Coronary artery (tissue), 2 donors: ENCODE results near the gene NPPB.
"Not testable (repeated sequence)": the region's sequence is repeated elsewhere in the genome, so short reads cannot be mapped to it uniquely, and the experiment has no call there.

Experiments
- DNase-seq: peaks from one replicate; pipeline ENCODE4 v3.0.0-alpha.2; 2017; ENCODE audit warnings: low spot score
- H3K27ac ChIP-seq, 2 donors: fragments of 200-600 bp; sonication (generic); one replicate each; pipeline ENCODE4 v1.5.1; 2016 to 2019
- H3K4me3 ChIP-seq: fragments of 200-600 bp; sonication (generic); 2 replicates; pipeline ENCODE4 v1.5.1; 2016; ENCODE audit warnings: mild to moderate bottlenecking, moderate library complexity
- TF ChIP-seq, protein P1 (sequence below): fragments of 200-600 bp; sonication (generic); IDR thresholded peaks from one replicate; pipeline ENCODE4 v1.5.1; 2019; ENCODE audit warnings: antibody characterized with exemption

NPPB gene

DNA sequence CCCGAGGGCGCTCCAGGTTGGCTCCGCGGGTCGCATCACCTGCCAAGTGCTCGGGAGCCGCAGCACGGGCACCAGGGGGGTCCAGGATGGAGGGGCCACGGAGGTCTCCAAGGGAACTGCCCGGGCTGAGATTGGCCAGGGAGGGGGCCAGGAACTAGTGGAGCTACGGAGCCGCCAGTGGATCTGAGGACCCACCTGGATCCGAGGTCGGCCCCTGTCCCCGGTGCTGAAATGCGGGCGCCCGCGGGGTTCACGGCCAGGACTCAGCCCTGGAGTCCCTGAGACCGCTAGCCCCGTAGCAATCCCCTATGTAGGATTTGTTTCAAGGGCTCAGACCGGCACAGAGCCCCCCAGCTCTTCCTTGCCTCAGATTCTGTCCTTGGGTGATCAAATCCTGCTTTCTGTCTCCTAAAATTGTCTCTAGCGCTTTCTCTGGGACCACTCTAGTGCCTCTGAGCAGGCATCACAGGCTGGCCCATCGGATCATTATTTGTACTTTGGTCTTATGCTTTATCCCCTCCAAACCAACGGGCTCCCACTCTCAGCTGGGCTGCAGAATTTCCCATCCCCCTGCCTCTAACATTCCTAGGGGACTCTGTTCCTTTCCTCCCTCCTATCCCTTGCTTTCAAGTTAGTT is 40.2 kb upstream of the NPPB start:
- Histone ChIP-seq H3K27ac (no peak overlapping the region), H3K4me3 (no peak overlapping the region)
- TF ChIP-seq, protein P1, sequence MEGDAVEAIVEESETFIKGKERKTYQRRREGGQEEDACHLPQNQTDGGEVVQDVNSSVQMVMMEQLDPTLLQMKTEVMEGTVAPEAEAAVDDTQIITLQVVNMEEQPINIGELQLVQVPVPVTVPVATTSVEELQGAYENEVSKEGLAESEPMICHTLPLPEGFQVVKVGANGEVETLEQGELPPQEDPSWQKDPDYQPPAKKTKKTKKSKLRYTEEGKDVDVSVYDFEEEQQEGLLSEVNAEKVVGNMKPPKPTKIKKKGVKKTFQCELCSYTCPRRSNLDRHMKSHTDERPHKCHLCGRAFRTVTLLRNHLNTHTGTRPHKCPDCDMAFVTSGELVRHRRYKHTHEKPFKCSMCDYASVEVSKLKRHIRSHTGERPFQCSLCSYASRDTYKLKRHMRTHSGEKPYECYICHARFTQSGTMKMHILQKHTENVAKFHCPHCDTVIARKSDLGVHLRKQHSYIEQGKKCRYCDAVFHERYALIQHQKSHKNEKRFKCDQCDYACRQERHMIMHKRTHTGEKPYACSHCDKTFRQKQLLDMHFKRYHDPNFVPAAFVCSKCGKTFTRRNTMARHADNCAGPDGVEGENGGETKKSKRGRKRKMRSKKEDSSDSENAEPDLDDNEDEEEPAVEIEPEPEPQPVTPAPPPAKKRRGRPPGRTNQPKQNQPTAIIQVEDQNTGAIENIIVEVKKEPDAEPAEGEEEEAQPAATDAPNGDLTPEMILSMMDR: no peak
- DNase-seq: no peak

DNA sequence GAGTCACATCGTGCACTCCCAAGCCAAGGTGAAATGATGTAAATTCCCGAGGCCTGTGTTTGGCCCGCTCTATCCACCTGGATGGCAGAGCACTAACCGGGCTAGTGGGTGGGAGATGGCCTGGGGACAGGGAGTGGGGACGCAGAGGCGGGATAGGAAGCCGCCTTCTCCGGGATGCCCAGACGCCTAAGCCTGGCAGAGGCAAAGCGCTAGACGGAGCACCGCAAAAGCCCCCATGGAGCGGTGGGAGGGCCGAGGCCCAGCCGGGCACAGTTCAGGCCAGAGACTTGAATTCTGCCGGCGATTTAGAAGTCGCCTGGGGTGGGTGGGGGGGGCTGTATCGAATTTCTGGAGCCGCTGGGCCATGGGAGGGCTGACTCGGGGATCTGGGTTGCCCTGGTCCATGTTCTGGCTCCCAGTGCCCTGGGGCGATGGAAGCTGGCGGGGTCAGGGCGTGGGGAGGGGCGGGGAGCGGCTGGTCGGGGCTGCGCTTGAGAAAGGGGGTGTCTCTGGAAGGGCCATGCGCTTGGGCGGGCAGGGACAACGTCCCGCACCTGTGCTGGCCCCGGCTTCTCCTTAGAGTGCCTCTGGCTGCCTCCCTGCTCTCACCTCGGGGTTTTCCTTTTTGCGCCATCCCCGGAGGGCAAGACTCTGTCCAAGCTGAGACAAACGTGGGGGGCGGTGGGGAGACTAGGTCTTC is 39.5 kb upstream of the NPPB start:
- H3K4me3 ChIP-seq: no peak overlapping the region
- no peak for DNase-seq
- TF ChIP-seq, protein P1: no peak
- no peak overlapping the region for H3K27ac ChIP-seq

DNA sequence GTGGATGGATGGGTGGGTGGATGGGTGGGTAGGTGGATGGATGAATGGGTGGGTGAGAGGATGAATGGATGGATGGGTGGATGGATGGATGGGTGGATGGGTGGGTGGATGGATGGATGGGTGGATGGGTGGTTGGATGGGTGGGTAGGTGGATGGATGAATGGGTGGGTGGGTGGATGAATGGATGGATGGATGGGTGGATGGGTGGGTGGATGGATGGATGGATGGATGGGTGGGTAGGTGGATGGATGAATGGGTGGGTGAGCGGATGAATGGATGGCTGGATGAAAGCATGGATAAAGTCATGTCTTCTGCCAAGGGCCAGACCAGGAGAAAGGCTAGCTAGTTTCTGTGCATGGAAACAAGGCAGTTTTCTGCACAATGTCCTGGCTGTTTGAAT is 35.8 kb upstream of the NPPB start:
- not testable (repeated sequence) for H3K27ac ChIP-seq, H3K4me3 ChIP-seq, DNase-seq

DNA sequence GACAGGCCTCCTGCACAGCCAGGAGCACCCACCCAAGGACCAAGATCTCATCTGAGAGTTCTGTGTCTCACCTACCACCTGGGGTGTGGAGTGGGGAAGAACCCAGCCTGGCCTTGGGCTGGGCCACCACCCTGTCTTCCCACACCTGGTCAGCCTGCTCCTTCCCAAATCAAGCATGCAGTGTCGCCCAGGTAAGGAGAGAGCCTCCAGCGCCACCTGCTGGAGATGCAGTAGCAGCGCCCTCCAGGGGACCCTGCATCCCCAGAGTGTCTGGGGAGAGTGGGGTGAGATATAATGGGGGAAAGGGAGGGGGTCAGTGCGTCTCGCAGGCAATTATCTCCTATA is 35.1 kb upstream of the NPPB start:
- no peak for DNase-seq
- Histone ChIP-seq H3K27ac (no peak overlapping the region), H3K4me3 (no peak overlapping the region)
- TF ChIP-seq, protein P1: peak; percentile 57

DNA sequence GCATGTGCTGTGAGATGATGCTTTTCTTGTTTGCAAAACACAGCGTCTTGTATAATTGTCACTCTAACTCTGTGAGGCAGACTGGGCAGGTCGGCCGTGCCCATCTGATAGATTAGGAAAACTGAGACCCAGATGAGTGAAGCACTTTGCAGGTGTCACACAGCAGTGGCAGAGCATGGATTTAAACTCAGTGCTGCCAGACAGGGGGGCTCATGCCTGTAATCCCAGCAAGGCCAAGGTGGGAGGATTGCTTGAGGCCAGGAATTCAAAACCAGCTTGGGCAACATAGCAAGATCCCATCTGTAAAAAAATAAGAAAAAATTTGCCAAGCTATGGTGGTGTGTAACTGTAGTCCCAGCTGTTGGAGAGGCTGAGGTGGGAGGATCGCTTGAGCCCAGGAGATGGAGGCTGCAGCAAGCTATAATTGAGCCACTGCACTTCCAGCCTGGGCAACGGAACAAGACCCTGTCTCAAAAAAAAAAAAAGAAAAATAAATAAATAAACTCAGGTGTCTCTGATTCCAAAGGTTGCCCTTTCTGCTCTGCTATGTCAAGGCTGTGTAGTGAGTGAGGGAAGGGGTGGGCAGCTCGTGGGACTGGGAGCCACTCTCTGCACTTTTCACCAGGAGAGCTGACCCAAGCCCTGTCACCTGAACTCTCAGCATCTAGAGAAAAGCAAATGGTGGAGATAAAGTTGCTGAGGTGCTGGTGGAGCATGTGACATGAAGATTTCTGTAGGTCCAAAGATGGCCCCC is 32.9 kb upstream of the NPPB start:
- H3K27ac ChIP-seq: no peak overlapping the region
- no peak for DNase-seq
- no peak overlapping the region for H3K4me3 ChIP-seq
- TF ChIP-seq, protein P1: no peak

DNA sequence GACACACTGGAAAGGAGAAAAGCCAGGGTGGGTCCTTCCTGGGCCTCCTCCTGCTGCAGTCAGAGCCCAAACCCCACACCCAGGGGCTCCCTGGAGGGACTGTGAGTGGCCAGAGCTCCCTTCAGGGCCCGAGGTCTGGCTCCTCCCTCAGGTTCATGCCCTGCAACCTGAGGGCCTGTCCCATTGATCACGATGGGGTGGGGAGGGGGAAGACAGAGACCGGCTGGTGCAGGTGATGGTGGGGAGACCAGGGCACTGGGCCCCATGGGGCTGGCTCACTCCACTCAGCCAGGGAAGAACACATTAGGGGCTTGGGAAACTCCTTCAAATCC is 30.1 kb upstream of the NPPB start:
- no peak for DNase-seq
- TF ChIP-seq, protein P1: no peak

DNA sequence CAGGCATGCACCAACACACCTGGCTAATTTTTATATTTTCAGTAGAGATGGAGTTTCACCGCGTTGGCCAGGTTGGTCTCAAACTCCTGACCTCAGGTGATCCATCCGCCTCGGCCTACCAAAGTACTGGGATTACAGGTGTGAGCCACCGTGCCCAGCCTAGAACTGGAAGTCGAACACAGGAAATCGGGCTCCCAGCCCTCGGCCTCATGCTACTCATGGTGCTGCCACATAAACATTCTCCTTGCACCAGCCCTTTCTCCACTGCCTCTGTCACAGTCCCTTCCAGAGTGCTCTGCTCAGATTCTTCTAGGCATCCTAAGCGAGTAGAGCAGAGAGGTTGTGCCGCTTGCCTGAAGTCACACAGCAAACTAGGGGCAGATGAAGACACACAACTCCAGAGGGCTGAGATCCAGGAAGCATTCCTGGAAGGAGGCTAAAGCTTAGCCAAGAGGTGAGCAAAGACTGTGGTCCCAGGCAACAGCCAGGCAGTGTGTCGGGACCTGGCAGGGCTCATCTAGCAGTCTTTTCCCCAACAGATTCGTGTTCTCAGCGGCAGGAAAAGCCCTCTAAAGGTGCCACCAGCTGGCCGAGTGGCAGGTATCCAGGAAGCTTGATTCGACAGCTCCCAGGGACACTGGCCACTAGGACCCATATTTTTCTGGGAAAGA is 29.6 kb upstream of the NPPB start:
- TF ChIP-seq, protein P1: no peak
- Histone ChIP-seq H3K4me3 (no peak overlapping the region), H3K27ac (no peak overlapping the region)
- no peak for DNase-seq

More for the DNA sequence above, 30.1 kb upstream of the NPPB start:
- Histone ChIP-seq H3K4me3 (no peak overlapping the region), H3K27ac (no peak overlapping the region)
